ENCODE data around the gene ZC3H7B. TPM values are rescaled to one million over a fixed set of nuclear protein-coding genes. Genes with fewer than 3 reads are reported as not detected.

The ZC3H7B gene
- total and polyA plus RNA-seq, 2 donors: 23.3 to 29.8 TPM

DNA sequence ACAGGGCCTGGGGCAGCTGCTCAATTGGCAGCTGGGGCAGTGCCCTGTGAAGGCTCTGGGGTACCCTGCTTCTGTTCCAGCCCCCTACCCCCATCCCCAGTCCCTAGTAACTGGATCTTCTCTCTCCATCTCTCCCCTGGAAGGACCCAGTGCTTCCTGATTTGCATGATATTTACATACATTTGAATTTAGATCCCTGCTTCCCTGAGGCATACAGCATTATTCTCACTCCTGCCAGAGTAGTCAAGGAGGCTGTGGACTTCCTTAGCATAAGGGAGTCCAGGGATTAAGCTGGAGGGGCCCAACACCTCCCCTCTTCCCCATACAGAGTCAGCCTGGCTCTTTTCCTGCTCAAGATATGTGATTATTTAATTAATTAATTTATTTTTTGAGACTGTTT lies 105.1 kb downstream of the ZC3H7B start:
- Histone ChIP-seq H3K27ac (ENCODE audit: low read depth in 1 of 2, low read length in 1 of 2) (no peak overlapping the region), H3K9me3 (ENCODE audit: control insufficient read depth in 2 of 2, insufficient read depth in 1 of 2, low read length in 1 of 2) (no peaks in the 10 kb centered on the region), H3K4me3 (ENCODE audit: low read length in 2 of 2) (no peak overlapping the region), H3K27me3 (ENCODE audit: control insufficient read depth in 2 of 2, insufficient read depth in 1 of 2, low read length in 1 of 2) (no peaks in the 10 kb centered on the region), H3K36me3 (ENCODE audit: control insufficient read depth in 2 of 2, insufficient read depth in 2 of 2, low read length in 1 of 2) (no peaks in the 10 kb centered on the region), H3K4me1 (ENCODE audit: control insufficient read depth in 2 of 2, insufficient read depth in 2 of 2, low read length in 2 of 2) (peaks cover 3 to 17% of the 10 kb centered on the region in 2 donors)
- no peak for DNase-seq (ENCODE audit: low read depth in 6 of 9, low spot score in 9 of 9)

DNA sequence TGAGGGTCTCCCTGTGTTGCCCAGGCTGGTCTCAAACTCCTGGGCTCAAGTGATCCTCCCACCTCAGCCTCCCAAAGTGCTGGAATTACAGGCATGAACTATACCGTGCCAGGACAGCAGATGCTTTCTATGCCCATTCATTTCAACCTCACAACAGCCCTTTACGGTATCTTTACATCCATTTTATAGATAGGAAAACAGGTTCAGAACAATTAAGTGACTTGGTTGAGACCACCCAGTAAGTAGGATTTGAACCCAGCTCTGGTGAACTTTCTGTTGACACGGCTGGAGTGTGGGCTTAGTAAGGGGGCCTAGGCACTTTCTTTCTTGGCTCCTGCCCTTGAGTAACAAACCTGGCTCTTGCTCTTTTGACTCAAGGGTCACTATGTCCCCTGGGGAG lies 106.1 kb downstream of the ZC3H7B start:
- no peak for DNase-seq (ENCODE audit: low read depth in 6 of 9, low spot score in 9 of 9)
- Histone ChIP-seq H3K9me3 (ENCODE audit: control insufficient read depth in 2 of 2, insufficient read depth in 1 of 2, low read length in 1 of 2) (no peaks in the 10 kb centered on the region), H3K27me3 (ENCODE audit: control insufficient read depth in 2 of 2, insufficient read depth in 1 of 2, low read length in 1 of 2) (no peaks in the 10 kb centered on the region), H3K27ac (ENCODE audit: low read depth in 1 of 2, low read length in 1 of 2) (no peak overlapping the region), H3K4me3 (ENCODE audit: low read length in 2 of 2) (no peak overlapping the region), H3K36me3 (ENCODE audit: control insufficient read depth in 2 of 2, insufficient read depth in 2 of 2, low read length in 1 of 2) (no peaks in the 10 kb centered on the region), H3K4me1 (ENCODE audit: control insufficient read depth in 2 of 2, insufficient read depth in 2 of 2, low read length in 2 of 2) (peaks cover 7 to 27% of the 10 kb centered on the region in 2 donors)
- WGBS: 97% methylated on average over 3 of the region's 3 CpGs

DNA sequence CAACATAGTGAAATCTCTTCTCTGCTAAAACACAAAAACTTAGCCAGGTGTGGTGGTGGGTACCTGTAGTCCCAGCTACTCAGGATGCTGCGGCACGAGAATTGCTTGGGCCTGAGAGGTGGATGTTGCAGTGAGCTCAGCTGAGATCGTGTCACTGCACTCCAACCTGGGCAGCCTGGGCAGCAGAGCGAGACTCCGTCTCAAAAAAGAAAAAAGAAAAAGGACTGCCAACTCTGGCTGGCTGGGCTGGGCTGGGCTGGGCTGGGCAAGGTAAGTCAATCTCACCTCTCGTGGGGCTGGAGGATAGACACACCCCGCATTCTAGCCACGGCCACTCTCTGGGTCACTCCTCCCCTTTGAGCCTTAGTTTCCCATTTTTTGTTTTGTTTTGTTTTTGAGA lies 107.3 kb downstream of the ZC3H7B start:
- WGBS: 95% methylated on average over 8 of the region's 8 CpGs
- Histone ChIP-seq H3K4me1 (ENCODE audit: control insufficient read depth in 2 of 2, insufficient read depth in 2 of 2, low read length in 2 of 2) (peaks cover 12 to 33% of the 10 kb centered on the region in 2 donors), H3K27ac (ENCODE audit: low read depth in 1 of 2, low read length in 1 of 2) (peak overlapping the region in 1 of 2 donors; percentile 18), H3K36me3 (ENCODE audit: control insufficient read depth in 2 of 2, insufficient read depth in 2 of 2, low read length in 1 of 2) (no peaks in the 10 kb centered on the region), H3K4me3 (ENCODE audit: low read length in 2 of 2) (no peak overlapping the region), H3K27me3 (ENCODE audit: control insufficient read depth in 2 of 2, insufficient read depth in 1 of 2, low read length in 1 of 2) (no peaks in the 10 kb centered on the region), H3K9me3 (ENCODE audit: control insufficient read depth in 2 of 2, insufficient read depth in 1 of 2, low read length in 1 of 2) (no peaks in the 10 kb centered on the region)
- DNase-seq (ENCODE audit: low read depth in 6 of 9, low spot score in 9 of 9): no peak

Other genes with a start within 250 kb of the ZC3H7B start
- gene EP300, start 208.9 kb upstream of the ZC3H7B start, total RNA-seq: 17.1 TPM
- 11.1 TPM for gene EP300, start 208.9 kb upstream of the ZC3H7B start, polyA plus RNA-seq
- gene L3MBTL2, start 96.2 kb upstream of the ZC3H7B start, total RNA-seq: 19.9 TPM
- gene L3MBTL2, start 96.2 kb upstream of the ZC3H7B start, polyA plus RNA-seq: 16.0 TPM
- 1.7 TPM for gene CHADL, start 60.6 kb upstream of the ZC3H7B start, total RNA-seq
- gene CHADL, start 60.6 kb upstream of the ZC3H7B start, polyA plus RNA-seq: 3.4 TPM
- 40.6 TPM for gene RANGAP1, start 15.3 kb upstream of the ZC3H7B start, total RNA-seq
- gene RANGAP1, start 15.3 kb upstream of the ZC3H7B start, polyA plus RNA-seq: 63.6 TPM
- 5.0 TPM for gene TEF, start 80.4 kb downstream of the ZC3H7B start, total RNA-seq
- gene TEF, start 80.4 kb downstream of the ZC3H7B start, polyA plus RNA-seq: 5.4 TPM
- 15.0 TPM for gene TOB2, start 145.3 kb downstream of the ZC3H7B start, total RNA-seq
- 17.3 TPM for gene TOB2, start 145.3 kb downstream of the ZC3H7B start, polyA plus RNA-seq
- 99.2 TPM for gene PHF5A, start 167.2 kb downstream of the ZC3H7B start, total RNA-seq
- gene PHF5A, start 167.2 kb downstream of the ZC3H7B start, polyA plus RNA-seq: 65.7 TPM
- 33.9 TPM for gene ACO2, start 167.6 kb downstream of the ZC3H7B start, total RNA-seq
- 29.7 TPM for gene ACO2, start 167.6 kb downstream of the ZC3H7B start, polyA plus RNA-seq
- gene POLR3H, start 242.9 kb downstream of the ZC3H7B start, total RNA-seq: 10.2 TPM
- 14.9 TPM for gene POLR3H, start 242.9 kb downstream of the ZC3H7B start, polyA plus RNA-seq

Data from thymus (tissue), 11 donors.